ENCODE measurements around the gene GLT1D1.

DNA sequence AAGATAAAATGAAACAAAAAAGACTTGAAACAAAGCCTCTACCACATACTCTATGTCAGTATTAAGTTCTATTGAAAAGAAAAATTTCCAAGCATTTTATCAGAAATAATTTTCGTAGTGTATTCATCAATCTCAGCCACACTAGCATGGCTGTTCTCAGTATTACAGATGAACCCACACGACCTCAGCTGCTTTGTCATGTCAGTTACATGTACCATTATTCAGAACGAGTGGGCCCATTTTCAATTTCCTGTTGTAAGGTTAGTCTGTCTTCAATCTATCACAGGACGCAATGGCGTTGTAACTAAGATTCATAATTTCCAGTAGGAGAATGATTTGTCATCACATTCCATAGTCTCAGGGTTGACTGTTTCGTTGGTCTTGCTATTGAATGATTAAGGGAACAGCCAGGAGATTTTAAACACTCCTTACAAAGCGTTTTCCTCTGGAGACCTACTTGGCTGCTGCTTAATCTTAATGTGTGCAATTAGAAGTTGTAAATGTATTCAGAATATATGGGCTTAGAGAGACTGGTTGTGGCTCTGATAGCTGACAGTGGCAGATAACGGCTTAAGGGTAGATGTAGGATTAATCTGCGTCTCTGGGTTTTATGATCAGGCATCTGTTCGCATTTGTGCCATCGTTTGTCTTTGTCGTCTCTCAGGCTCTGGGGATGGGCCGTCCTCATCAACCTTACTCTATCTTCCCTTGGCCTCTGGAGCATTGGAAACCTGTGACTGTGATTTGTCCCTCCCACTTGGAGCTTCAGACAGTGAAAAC, 65.4 kb downstream of the GLT1D1 start:
- TF ChIP-seq, protein P1, sequence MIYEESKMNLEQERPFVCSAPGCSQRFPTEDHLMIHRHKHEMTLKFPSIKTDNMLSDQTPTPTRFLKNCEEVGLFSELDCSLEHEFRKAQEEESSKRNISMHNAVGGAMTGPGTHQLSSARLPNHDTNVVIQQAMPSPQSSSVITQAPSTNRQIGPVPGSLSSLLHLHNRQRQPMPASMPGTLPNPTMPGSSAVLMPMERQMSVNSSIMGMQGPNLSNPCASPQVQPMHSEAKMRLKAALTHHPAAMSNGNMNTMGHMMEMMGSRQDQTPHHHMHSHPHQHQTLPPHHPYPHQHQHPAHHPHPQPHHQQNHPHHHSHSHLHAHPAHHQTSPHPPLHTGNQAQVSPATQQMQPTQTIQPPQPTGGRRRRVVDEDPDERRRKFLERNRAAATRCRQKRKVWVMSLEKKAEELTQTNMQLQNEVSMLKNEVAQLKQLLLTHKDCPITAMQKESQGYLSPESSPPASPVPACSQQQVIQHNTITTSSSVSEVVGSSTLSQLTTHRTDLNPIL (CRISPR knock-in tag; IDR thresholded peaks at IDR 0.05; ENCODE audit: low read depth): no peak
- TF ChIP-seq ZFP3 (CRISPR knock-in tag; IDR thresholded peaks at IDR 0.05) (no peak), ARNTL (CRISPR knock-in tag; IDR thresholded peaks at IDR 0.05; ENCODE audit: borderline replicate concordance, low read depth) (no peak), TCF4 (CRISPR knock-in tag; IDR thresholded peaks at IDR 0.05; ENCODE audit: borderline replicate concordance) (no peak)
- TF ChIP-seq, protein P2, sequence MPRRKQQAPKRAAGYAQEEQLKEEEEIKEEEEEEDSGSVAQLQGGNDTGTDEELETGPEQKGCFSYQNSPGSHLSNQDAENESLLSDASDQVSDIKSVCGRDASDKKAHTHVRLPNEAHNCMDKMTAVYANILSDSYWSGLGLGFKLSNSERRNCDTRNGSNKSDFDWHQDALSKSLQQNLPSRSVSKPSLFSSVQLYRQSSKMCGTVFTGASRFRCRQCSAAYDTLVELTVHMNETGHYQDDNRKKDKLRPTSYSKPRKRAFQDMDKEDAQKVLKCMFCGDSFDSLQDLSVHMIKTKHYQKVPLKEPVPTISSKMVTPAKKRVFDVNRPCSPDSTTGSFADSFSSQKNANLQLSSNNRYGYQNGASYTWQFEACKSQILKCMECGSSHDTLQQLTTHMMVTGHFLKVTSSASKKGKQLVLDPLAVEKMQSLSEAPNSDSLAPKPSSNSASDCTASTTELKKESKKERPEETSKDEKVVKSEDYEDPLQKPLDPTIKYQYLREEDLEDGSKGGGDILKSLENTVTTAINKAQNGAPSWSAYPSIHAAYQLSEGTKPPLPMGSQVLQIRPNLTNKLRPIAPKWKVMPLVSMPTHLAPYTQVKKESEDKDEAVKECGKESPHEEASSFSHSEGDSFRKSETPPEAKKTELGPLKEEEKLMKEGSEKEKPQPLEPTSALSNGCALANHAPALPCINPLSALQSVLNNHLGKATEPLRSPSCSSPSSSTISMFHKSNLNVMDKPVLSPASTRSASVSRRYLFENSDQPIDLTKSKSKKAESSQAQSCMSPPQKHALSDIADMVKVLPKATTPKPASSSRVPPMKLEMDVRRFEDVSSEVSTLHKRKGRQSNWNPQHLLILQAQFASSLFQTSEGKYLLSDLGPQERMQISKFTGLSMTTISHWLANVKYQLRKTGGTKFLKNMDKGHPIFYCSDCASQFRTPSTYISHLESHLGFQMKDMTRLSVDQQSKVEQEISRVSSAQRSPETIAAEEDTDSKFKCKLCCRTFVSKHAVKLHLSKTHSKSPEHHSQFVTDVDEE (CRISPR knock-in tag; IDR thresholded peaks at IDR 0.05): no peak
- TF ChIP-seq, protein P3, sequence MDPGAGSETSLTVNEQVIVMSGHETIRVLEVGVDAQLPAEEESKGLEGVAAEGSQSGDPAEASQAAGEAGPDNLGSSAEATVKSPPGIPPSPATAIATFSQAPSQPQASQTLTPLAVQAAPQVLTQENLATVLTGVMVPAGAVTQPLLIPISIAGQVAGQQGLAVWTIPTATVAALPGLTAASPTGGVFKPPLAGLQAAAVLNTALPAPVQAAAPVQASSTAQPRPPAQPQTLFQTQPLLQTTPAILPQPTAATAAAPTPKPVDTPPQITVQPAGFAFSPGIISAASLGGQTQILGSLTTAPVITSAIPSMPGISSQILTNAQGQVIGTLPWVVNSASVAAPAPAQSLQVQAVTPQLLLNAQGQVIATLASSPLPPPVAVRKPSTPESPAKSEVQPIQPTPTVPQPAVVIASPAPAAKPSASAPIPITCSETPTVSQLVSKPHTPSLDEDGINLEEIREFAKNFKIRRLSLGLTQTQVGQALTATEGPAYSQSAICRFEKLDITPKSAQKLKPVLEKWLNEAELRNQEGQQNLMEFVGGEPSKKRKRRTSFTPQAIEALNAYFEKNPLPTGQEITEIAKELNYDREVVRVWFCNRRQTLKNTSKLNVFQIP (CRISPR knock-in tag; IDR thresholded peaks at IDR 0.05; ENCODE audit: borderline replicate concordance, low read depth): no peak
